ENCODE measurements around the gene DCANP1. TPM values are rescaled to one million over a fixed set of nuclear protein-coding genes. Genes with fewer than 3 reads are reported as not detected.

Gene DCANP1
- total RNA-seq, 1 experiment from 2014 or later = not detected

DNA sequence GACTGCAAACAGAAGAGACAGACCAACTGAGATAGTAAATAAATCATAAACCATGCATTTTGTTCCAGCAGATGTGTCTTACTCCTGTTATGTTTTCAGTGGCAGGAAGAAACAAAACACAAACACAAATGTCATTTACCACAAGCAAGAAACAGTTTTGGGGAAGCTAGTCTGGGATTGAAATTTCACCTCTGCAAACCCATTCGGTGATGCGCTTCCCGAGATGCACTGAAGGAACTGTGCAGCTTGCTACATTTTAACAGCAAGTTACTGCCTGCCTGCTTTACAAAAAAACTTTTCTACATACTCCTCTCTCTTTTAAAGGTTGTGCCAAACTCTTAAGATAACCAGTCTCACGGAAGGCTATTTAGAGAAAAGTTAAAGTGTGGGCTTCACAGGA, 51.3 kb downstream of the DCANP1 start:
- Histone ChIP-seq H3K27me3 (ENCODE audit: insufficient read depth, low read length) (no peaks in the 10 kb centered on the region), H3K27ac (ENCODE audit: low read depth, low read length) (no peak overlapping the region), H3K4me3 (replicated peaks in 1 of 2; ENCODE audit: low read depth in 1 of 2, low read length in 2 of 2) (no peak overlapping the region), H3K9me2 (ENCODE audit: insufficient read depth) (no peaks in the 10 kb centered on the region), H3K9ac (ENCODE audit: low read length) (no peak overlapping the region), H4K20me1 (ENCODE audit: insufficient read depth) (peaks cover 35% of the 10 kb centered on the region; the same call in 1 of the 2 replicates), H2AFZ (ENCODE audit: low read depth, low read length, poor library complexity, severe bottlenecking) (no peak overlapping the region), H3K9me3 (ENCODE audit: control insufficient read depth in 1 of 2, insufficient read depth in 1 of 2, low read depth in 1 of 2, low read length in 2 of 2) (no peaks in the 10 kb centered on the region), H3K4me2 (ENCODE audit: low read length) (no peak overlapping the region), H3K36me3 (ENCODE audit: control insufficient read depth in 1 of 2, insufficient read depth in 2 of 2, low read length in 2 of 2) (peaks cover 2 to 17% of the 10 kb centered on the region in 2 experiments; a peak in 2 of 4 replicates), H3K79me2 (ENCODE audit: insufficient read depth, low read length) (peaks cover 80% of the 10 kb centered on the region), H3K4me1 (ENCODE audit: control insufficient read depth in 1 of 2, insufficient read depth in 2 of 2, low read length in 2 of 2) (peaks cover 12 to 29% of the 10 kb centered on the region in 2 experiments)
- TF ChIP-seq EZH2phosphoT487 (IDR thresholded peaks at IDR 0.05; ENCODE audit: borderline replicate concordance) = no peak
- TF ChIP-seq YY1 (IDR thresholded peaks at IDR 0.05; ENCODE audit: extremely low read depth, insufficient replicate concordance, low read depth, low read length) = no peak
- no peak for TF ChIP-seq SP1 (IDR thresholded peaks at IDR 0.05; ENCODE audit: low read depth)
- no peak for TF ChIP-seq POLR2A (IDR thresholded peaks at IDR 0.05; ENCODE audit: borderline replicate concordance, extremely low read depth, insufficient read depth, insufficient read length)
- no peak for TF ChIP-seq SIN3A (IDR thresholded peaks at IDR 0.05; ENCODE audit: low read depth)
- no peak for TF ChIP-seq EZH2 (IDR thresholded peaks at IDR 0.05)
- TF ChIP-seq ZFX (IDR thresholded peaks at IDR 0.05) = no peak
- no peak for TF ChIP-seq SRF (IDR thresholded peaks at IDR 0.05; ENCODE audit: low read depth)
- TF ChIP-seq, protein P1, sequence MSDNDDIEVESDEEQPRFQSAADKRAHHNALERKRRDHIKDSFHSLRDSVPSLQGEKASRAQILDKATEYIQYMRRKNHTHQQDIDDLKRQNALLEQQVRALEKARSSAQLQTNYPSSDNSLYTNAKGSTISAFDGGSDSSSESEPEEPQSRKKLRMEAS (IDR thresholded peaks at IDR 0.05) = no peak
- TF ChIP-seq CBX3 (IDR thresholded peaks at IDR 0.05; ENCODE audit: low read depth) = no peak
- no peak for TF ChIP-seq CEBPB (IDR thresholded peaks at IDR 0.05; ENCODE audit: low read depth)
- TF ChIP-seq, protein P2, sequence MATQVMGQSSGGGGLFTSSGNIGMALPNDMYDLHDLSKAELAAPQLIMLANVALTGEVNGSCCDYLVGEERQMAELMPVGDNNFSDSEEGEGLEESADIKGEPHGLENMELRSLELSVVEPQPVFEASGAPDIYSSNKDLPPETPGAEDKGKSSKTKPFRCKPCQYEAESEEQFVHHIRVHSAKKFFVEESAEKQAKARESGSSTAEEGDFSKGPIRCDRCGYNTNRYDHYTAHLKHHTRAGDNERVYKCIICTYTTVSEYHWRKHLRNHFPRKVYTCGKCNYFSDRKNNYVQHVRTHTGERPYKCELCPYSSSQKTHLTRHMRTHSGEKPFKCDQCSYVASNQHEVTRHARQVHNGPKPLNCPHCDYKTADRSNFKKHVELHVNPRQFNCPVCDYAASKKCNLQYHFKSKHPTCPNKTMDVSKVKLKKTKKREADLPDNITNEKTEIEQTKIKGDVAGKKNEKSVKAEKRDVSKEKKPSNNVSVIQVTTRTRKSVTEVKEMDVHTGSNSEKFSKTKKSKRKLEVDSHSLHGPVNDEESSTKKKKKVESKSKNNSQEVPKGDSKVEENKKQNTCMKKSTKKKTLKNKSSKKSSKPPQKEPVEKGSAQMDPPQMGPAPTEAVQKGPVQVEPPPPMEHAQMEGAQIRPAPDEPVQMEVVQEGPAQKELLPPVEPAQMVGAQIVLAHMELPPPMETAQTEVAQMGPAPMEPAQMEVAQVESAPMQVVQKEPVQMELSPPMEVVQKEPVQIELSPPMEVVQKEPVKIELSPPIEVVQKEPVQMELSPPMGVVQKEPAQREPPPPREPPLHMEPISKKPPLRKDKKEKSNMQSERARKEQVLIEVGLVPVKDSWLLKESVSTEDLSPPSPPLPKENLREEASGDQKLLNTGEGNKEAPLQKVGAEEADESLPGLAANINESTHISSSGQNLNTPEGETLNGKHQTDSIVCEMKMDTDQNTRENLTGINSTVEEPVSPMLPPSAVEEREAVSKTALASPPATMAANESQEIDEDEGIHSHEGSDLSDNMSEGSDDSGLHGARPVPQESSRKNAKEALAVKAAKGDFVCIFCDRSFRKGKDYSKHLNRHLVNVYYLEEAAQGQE (IDR thresholded peaks at IDR 0.05; ENCODE audit: low read depth) = no peak
- no peak for TF ChIP-seq RAD21 (IDR thresholded peaks at IDR 0.05; ENCODE audit: low read depth)
- no peak for TF ChIP-seq ZNF274 (IDR thresholded peaks at IDR 0.05; ENCODE audit: low read depth, low read length)
- no peak for TF ChIP-seq JUND (IDR thresholded peaks at IDR 0.05)
- ChIA-PET POLR2A (no interaction called here), CTCF (no interaction called here), RAD21 (ENCODE audit: low non-redundant PET in 1 of 2, low total read pairs in 2 of 2, uncharacterized antibody in 2 of 2, unreplicated experiment in 2 of 2) (no interaction called here)
- intact Hi-C loops (cut with micrococcal nuclease) = no loop called here
- DNase-seq (ENCODE audit: low read depth, low spot score) (no peak), ATAC-seq (no peak)
- no TSS peak for BruUV-seq (replicated peaks)
